Colonic mucosa (tissue), 4 donors: ENCODE data around the gene C1orf105. TPM values are rescaled to one million over a fixed set of nuclear protein-coding genes. Genes with fewer than 3 reads are reported as not detected.

Source experiments
- DNase-seq: peaks from one replicate; pipeline ENCODE4 v3.0.0-alpha.2; 2020
- H3K27ac ChIP-seq: fragments of 200-600 bp; one replicate; pipeline ENCODE4 v1.8.0; 2021
- H3K27me3 ChIP-seq: fragments of 200-600 bp; one replicate; pipeline ENCODE4 v1.8.0; 2021
- H3K36me3 ChIP-seq: fragments of 200-600 bp; one replicate; pipeline ENCODE4 v1.8.0; 2021
- H3K4me1 ChIP-seq: fragments of 200-600 bp; one replicate; pipeline ENCODE4 v1.8.0; 2021; ENCODE audit warnings: mild to moderate bottlenecking
- H3K4me3 ChIP-seq: fragments of 200-600 bp; one replicate; pipeline ENCODE4 v1.8.0; 2021
- H3K9ac ChIP-seq, 2 donors: one replicate each; pipeline ENCODE4 v1.7.0; 2013; ENCODE audit warnings: control low read depth in 2 of 2, low read depth in 2 of 2, low read length in 2 of 2
- H3K9me3 ChIP-seq: fragments of 200-600 bp; one replicate; pipeline ENCODE4 v1.8.0; 2021
- CTCF ChIP-seq: fragments of 200-600 bp; IDR thresholded peaks from one replicate; pipeline ENCODE4 v1.8.0; 2022; ENCODE audit warnings: antibody characterized with exemption, mild to moderate bottlenecking
- intact Hi-C: fragments of 100-400 bp; cut with DNase I; formaldehyde crosslinking; loops from one replicate; pipeline ENCODE4 v1.14.1; 2022
- total RNA-seq, 2 donors: library from RNA; stranded (reverse); fragmentation: NEBNext Ultra II Directional in 1 of 2; extraction: Animal tissue kit (Norgen Biotek cat#: 25700) in 1 of 2; gene quantifications; one replicate each; pipeline ENCODE4 v1.2.1, GENCODE V29; 2021
- donor health status: healthy.
- donor health status: DM: no; HTN: no; CAD: no.
- donor health status: DM: no; HTN: no; CAD: no.

The C1orf105 gene
- total RNA-seq, 2 donors from 2014 or later: not detected

- Histone ChIP-seq H3K36me3 (no peaks in the 10 kb centered on the region), H3K27ac (no peak overlapping the region), H3K9me3 (no peaks in the 10 kb centered on the region), H3K4me1 (no peaks in the 10 kb centered on the region), H3K9ac (no peak overlapping the region), H3K27me3 (no peaks in the 10 kb centered on the region), H3K4me3 (no peak overlapping the region)
- no peak for TF ChIP-seq CTCF
- intact Hi-C loops: no loop called here
- no peak for DNase-seq
Measured at GRCh38 chr1:172482044-172482443, 61.6 kb downstream of the C1orf105 start.

GRCh38 chr1:172483448-172483847 is 63.0 kb downstream of the C1orf105 start:
- H3K27ac ChIP-seq: no peak overlapping the region
- H3K4me1 ChIP-seq: no peaks in the 10 kb centered on the region
- intact Hi-C loops: no loop called here
- TF ChIP-seq CTCF: no peak
- H3K27me3 ChIP-seq: no peaks in the 10 kb centered on the region
- no peak overlapping the region for H3K4me3 ChIP-seq
- no peak overlapping the region for H3K9ac ChIP-seq
- H3K36me3 ChIP-seq: no peaks in the 10 kb centered on the region
- no peaks in the 10 kb centered on the region for H3K9me3 ChIP-seq
- DNase-seq: no peak

DNA sequence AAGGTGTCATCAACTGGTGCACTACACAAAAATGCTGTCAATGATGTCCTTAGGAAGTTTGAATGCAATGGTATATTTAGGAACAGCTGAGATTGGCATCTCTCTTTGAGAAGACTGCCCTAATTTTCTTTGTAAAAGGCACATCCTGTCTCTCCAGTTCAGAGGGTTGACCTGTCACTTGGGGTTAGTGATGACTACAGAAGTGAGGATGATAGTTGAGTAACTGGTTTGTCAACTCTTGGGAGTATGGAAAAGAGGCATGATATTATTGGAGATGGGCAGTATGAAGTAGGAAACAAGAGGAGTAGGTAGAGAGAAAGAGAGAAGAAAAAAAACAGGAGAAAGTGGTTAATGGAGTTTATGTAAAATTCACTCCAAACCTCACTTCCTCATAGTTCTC is 63.8 kb downstream of the C1orf105 start:
- H3K27me3 ChIP-seq: no peaks in the 10 kb centered on the region
- H3K4me3 ChIP-seq: no peak overlapping the region
- no peak overlapping the region for H3K9ac ChIP-seq
- no peaks in the 10 kb centered on the region for H3K4me1 ChIP-seq
- no peak for DNase-seq
- H3K27ac ChIP-seq: no peak overlapping the region
- intact Hi-C loops: no loop called here
- no peaks in the 10 kb centered on the region for H3K36me3 ChIP-seq
- no peak for TF ChIP-seq CTCF
- no peaks in the 10 kb centered on the region for H3K9me3 ChIP-seq

- H3K4me1 ChIP-seq: no peaks in the 10 kb centered on the region
- intact Hi-C loops: no loop called here
- no peak for DNase-seq
- no peak overlapping the region for H3K27ac ChIP-seq
- no peaks in the 10 kb centered on the region for H3K27me3 ChIP-seq
- H3K4me3 ChIP-seq: no peak overlapping the region
- TF ChIP-seq CTCF: no peak
- no peaks in the 10 kb centered on the region for H3K9me3 ChIP-seq
- H3K36me3 ChIP-seq: no peaks in the 10 kb centered on the region
- H3K9ac ChIP-seq: no peak overlapping the region
Measured at GRCh38 chr1:172485626-172486025, 65.1 kb downstream of the C1orf105 start.

- Histone ChIP-seq H3K27ac (no peak overlapping the region), H3K27me3 (no peaks in the 10 kb centered on the region), H3K9ac (no peak overlapping the region), H3K9me3 (no peaks in the 10 kb centered on the region), H3K4me1 (no peaks in the 10 kb centered on the region), H3K36me3 (no peaks in the 10 kb centered on the region), H3K4me3 (no peak overlapping the region)
- TF ChIP-seq CTCF: no peak
- DNase-seq: no peak
- intact Hi-C loops: no loop called here
Measured at GRCh38 chr1:172486805-172487454, 66.4 kb downstream of the C1orf105 start.
